Karpas-422 (cell line): ENCODE measurements around the gene ARRB2. TPM values are rescaled to one million over a fixed set of nuclear protein-coding genes. Genes with fewer than 3 reads are reported as not detected.

ENCODE experiments used
- DNase-seq: peaks from one replicate; pipeline ENCODE4 v3.0.0-alpha.2; 2015
- H2AFZ ChIP-seq: fragments of 200-600 bp; sonication (generic); 2 replicates; pipeline ENCODE4 v1.6.1; 2014; ENCODE audit warnings: antibody characterized with exemption, low read length, mixed read lengths
- H3K27ac ChIP-seq: fragments of 200-600 bp; sonication (generic); 2 replicates; pipeline ENCODE4 v1.5.1; 2014; ENCODE audit warnings: mild to moderate bottlenecking, low read length, moderate library complexity
- H3K27me3 ChIP-seq: fragments of 200-600 bp; sonication (generic); 2 replicates; pipeline ENCODE4 v1.6.1; 2014; ENCODE audit warnings: low read length, mixed read lengths
- H3K36me3 ChIP-seq: fragments of 200-600 bp; sonication (generic); 2 replicates; pipeline ENCODE4 v1.6.1; 2014; ENCODE audit warnings: low read length, mixed read lengths; ENCODE audit not compliant: insufficient read depth
- H3K4me1 ChIP-seq: fragments of 200-600 bp; sonication (generic); 2 replicates; pipeline ENCODE4 v1.6.1; 2014; ENCODE audit warnings: mild to moderate bottlenecking, low read length, mixed read lengths
- H3K4me2 ChIP-seq: fragments of 200-600 bp; sonication (generic); 2 replicates; pipeline ENCODE4 v1.6.1; 2014; ENCODE audit warnings: low read length, low read depth, mild to moderate bottlenecking; ENCODE audit not compliant: poor library complexity, severe bottlenecking
- H3K4me3 ChIP-seq: fragments of 200-600 bp; sonication (generic); 2 replicates; pipeline ENCODE4 v1.5.1; 2014; ENCODE audit warnings: mild to moderate bottlenecking, antibody characterized with exemption, low read length, mixed read lengths
- H3K79me2 ChIP-seq: fragments of 200-600 bp; sonication (generic); 2 replicates; pipeline ENCODE4 v1.6.1; 2014; ENCODE audit warnings: mild to moderate bottlenecking, low read length, mixed read lengths
- H3K9ac ChIP-seq: fragments of 200-600 bp; sonication (generic); 2 replicates; pipeline ENCODE4 v1.6.0; 2014; ENCODE audit warnings: low read length
- H3K9me2 ChIP-seq: fragments of 200-600 bp; sonication (generic), shearing (Covaris generic); replicated peaks from 2 replicates; pipeline ENCODE4 v1.6.0; 2014; ENCODE audit warnings: mild to moderate bottlenecking, low read length, moderate library complexity; ENCODE audit not compliant: insufficient read depth
- H3K9me3 ChIP-seq: fragments of 300-700, 200-600 bp; sonication (generic); 2 replicates; pipeline ENCODE4 v1.6.1; 2014; ENCODE audit warnings: low read length, mixed read lengths
- H4K20me1 ChIP-seq: fragments of 200-600 bp; sonication (generic); 2 replicates; pipeline ENCODE4 v1.6.1; 2014; ENCODE audit warnings: mild to moderate bottlenecking, antibody characterized with exemption, low read length, low read depth; ENCODE audit not compliant: insufficient read depth
- total RNA-seq: library from RNA; depleted of rRNA; stranded (reverse); fragments of >200 nt; shearing (Covaris generic); gene quantifications from 2 replicates; pipeline ENCODE4 v1.2.3, GENCODE V29; 2014; ENCODE audit warnings: low replicate concordance

Gene ARRB2
- total RNA-seq, 1 experiment from 2014 or later: 19.1 TPM

GRCh38 chr17:4722678-4723240, 12.3 kb downstream of the ARRB2 start:
- no peaks in the 10 kb centered on the region for H3K9me3 ChIP-seq
- H3K79me2 ChIP-seq: no peaks in the 10 kb centered on the region
- no peak overlapping the region for H3K9ac ChIP-seq
- H3K27me3 ChIP-seq: no peaks in the 10 kb centered on the region
- H3K36me3 ChIP-seq: no peaks in the 10 kb centered on the region
- no peaks in the 10 kb centered on the region for H3K4me1 ChIP-seq
- DNase-seq: no peak
- no peak overlapping the region for H3K27ac ChIP-seq
- no peak overlapping the region for H3K4me2 ChIP-seq
- no peak overlapping the region for H2AFZ ChIP-seq
- H3K9me2 ChIP-seq: no peaks in the 10 kb centered on the region
- no peak overlapping the region for H3K4me3 ChIP-seq
- H4K20me1 ChIP-seq: no peaks in the 10 kb centered on the region

DNA sequence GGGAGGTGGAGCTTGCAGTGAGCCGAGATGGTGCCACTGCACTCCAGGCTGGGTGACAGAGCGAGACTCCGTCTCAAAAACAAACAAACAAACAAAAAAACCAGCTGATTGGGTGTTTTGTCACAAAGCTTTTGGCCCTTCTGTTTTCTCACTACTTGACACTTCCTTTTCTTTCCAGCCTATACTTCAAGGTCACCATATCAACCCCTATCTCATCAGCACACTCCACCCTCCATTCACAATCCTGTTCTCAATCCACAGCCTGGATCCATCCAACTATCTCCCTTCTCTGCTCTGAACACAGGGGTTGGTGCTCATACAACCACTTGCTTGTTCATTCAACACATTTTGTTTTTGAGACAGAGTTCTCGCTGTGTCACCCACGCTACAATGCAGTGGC, 14.2 kb downstream of the ARRB2 start:
- H3K36me3 ChIP-seq: no peaks in the 10 kb centered on the region
- H3K27me3 ChIP-seq: no peaks in the 10 kb centered on the region
- no peaks in the 10 kb centered on the region for H3K79me2 ChIP-seq
- H3K9ac ChIP-seq: no peak overlapping the region
- no peaks in the 10 kb centered on the region for H4K20me1 ChIP-seq
- no peaks in the 10 kb centered on the region for H3K9me2 ChIP-seq
- no peak overlapping the region for H2AFZ ChIP-seq
- no peak overlapping the region for H3K27ac ChIP-seq
- no peak for DNase-seq
- H3K4me1 ChIP-seq: no peaks in the 10 kb centered on the region
- H3K4me3 ChIP-seq: no peak overlapping the region
- H3K9me3 ChIP-seq: no peaks in the 10 kb centered on the region
- H3K4me2 ChIP-seq: no peak overlapping the region

DNA sequence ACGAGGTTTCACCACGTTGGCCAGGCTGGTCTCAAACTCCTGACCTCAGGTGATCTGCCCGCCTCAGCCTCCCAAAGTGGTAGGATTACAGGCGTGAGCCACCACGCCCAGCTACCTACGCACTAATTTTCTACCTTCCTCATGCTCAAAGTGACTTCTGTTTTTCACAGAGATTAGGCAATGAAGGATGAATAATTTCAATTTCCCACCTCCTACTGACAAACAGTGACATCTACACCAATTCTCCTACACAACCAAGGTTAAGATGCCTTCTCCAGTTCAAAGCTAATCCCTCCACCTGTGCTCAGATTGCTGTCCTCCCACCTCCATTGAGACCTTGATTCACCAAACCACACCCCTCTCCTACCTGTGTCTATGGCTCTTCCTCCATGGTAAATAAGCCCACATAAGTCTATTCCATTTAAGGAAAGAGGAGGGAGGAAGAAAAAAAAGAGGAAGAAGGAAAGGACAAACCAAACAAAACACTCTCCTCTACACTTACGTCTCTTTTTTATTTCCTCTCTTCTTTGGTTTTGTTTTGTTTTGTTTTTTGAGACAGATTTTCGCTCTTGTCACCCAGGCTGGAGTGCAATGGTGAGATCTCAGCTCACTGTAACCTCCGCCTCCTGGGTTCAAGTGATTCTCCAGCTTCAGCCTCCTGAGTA, 15.3 kb downstream of the ARRB2 start:
- no peak overlapping the region for H2AFZ ChIP-seq
- no peaks in the 10 kb centered on the region for H3K36me3 ChIP-seq
- no peak overlapping the region for H3K27ac ChIP-seq
- no peaks in the 10 kb centered on the region for H3K9me3 ChIP-seq
- DNase-seq: no peak
- H3K27me3 ChIP-seq: no peaks in the 10 kb centered on the region
- peaks cover 3% of the 10 kb centered on the region for H3K4me1 ChIP-seq
- H3K4me2 ChIP-seq: no peak overlapping the region
- H3K9me2 ChIP-seq: no peaks in the 10 kb centered on the region
- H3K79me2 ChIP-seq: no peaks in the 10 kb centered on the region
- H3K4me3 ChIP-seq: no peak overlapping the region
- no peaks in the 10 kb centered on the region for H4K20me1 ChIP-seq
- H3K9ac ChIP-seq: no peak overlapping the region

DNA sequence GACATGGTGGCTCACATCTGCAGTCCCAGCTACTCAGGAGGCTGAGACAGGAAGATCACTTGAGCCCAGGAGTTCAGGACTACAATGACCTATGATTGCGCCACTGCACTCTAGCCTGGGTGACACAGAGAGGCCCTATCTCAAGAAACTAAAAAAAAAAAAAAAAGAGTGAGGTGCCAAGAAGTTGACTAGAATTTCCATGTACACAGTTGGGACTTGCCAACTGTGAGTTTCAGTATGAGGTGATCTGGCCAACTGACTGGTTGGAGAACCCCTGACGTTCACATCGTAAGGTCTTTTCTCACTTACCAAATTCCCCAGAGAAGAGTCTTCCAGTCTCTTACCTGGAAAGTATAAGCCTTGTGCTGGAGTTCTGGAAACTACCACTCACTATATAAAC, 17.7 kb downstream of the ARRB2 start:
- Histone ChIP-seq H3K9me2 (no peaks in the 10 kb centered on the region), H3K79me2 (peaks cover 3% of the 10 kb centered on the region; the same call in 1 of the 2 replicates), H3K4me2 (no peak overlapping the region), H3K27me3 (no peaks in the 10 kb centered on the region), H3K27ac (no peak overlapping the region), H3K9me3 (no peaks in the 10 kb centered on the region), H3K9ac (no peak overlapping the region), H3K4me3 (no peak overlapping the region), H3K4me1 (peaks cover 19% of the 10 kb centered on the region), H4K20me1 (no peaks in the 10 kb centered on the region), H2AFZ (no peak overlapping the region), H3K36me3 (peaks cover 2% of the 10 kb centered on the region; the same call in 1 of the 2 replicates)
- DNase-seq: no peak

- peaks cover 23% of the 10 kb centered on the region for H3K4me1 ChIP-seq
- no peaks in the 10 kb centered on the region for H3K27me3 ChIP-seq
- no peak overlapping the region for H3K4me3 ChIP-seq
- H3K9ac ChIP-seq: 0 out of 2 replicates have a peak overlapping the region, but pooled peaks have one; percentile 4
- DNase-seq: peak; percentile 72
- no peak overlapping the region for H2AFZ ChIP-seq
- H3K79me2 ChIP-seq: peaks cover 3% of the 10 kb centered on the region; the same call in 1 of the 2 replicates
- H4K20me1 ChIP-seq: no peaks in the 10 kb centered on the region
- H3K27ac ChIP-seq: no peak overlapping the region
- no peaks in the 10 kb centered on the region for H3K9me3 ChIP-seq
- no peaks in the 10 kb centered on the region for H3K9me2 ChIP-seq
- peak overlapping the region; percentile 96 for H3K4me2 ChIP-seq
- peaks cover 2% of the 10 kb centered on the region; the same call in 1 of the 2 replicates for H3K36me3 ChIP-seq
These were observed 22.7 kb downstream of the ARRB2 start for GRCh38 chr17:4733073-4733531.

DNA sequence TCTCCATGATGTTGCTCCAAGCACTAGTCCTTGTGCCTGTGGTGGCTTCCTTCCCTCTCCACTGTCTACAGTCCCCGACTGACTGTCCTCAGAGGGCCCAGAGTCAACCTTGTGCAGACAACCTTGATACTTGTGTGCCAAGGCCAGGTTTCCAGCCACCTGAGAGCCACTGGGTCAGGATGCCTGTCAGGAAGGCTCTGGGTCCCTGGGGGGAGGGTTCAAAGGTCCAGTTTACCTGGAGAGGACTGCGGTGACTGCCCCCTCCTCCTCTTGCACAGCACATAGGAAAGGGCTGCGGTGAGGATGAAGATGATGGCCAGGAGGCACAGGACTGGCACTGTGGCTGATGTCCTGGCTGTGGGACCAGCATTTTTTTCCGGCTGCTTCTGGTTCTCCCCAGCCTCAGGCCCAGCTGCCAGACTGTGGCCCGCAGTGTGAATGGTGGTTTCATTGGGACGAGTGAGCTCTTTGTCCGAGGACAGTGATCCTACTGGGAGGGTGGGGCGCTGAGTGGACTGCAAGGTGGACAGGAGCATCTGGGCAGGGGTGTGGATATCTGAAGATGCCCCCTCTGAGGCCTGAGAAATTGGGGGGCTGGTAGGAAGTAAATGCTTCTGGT, 24.5 kb downstream of the ARRB2 start:
- H4K20me1 ChIP-seq: no peaks in the 10 kb centered on the region
- H3K9me3 ChIP-seq: no peaks in the 10 kb centered on the region
- no peak for DNase-seq
- no peak overlapping the region for H3K4me2 ChIP-seq
- H3K36me3 ChIP-seq: peaks cover 2% of the 10 kb centered on the region; the same call in 1 of the 2 replicates
- peaks cover 4% of the 10 kb centered on the region; the same call in 1 of the 2 replicates for H3K27me3 ChIP-seq
- peaks cover 34% of the 10 kb centered on the region for H3K4me1 ChIP-seq
- no peak overlapping the region for H3K4me3 ChIP-seq
- no peak overlapping the region for H2AFZ ChIP-seq
- no peaks in the 10 kb centered on the region for H3K9me2 ChIP-seq
- H3K27ac ChIP-seq: no peak overlapping the region
- H3K79me2 ChIP-seq: peaks cover 3% of the 10 kb centered on the region; the same call in 1 of the 2 replicates
- no peak overlapping the region for H3K9ac ChIP-seq

DNA sequence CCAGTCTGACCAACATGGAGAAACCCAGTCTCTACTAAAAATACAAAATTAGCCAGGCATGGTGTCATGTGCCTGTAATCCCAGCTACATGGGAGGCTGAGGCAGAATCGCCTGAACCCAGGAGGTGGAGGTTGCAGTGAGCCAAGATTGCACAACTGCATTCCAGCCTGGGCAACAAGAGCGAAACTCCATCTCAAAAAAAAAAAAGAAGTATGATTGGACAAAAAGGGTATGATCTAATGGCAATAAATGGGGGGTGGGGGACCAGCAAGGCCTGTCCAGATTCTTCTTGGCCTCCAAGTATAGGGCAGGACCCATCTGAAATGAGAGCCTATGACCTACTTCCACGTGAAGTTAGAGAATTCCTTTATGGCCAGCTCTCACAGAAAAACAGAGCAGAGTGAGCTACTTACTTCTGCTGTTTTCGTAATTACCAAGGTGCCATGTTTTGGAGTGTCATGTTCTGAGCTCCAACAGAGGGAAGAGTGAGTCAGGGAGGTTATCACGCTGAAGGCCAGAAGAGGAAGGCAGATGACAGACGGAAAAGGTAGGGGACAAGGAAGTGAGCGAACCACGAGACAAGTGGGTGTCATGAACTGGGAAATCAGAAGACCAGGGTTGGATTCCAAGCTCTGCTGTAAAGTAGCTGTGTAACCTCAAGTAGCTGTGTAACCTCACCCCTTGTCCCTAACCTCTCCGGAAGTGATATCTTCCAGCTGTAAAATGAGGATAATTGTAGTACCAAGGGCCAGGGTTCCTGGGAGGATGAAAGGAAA, 25.6 kb downstream of the ARRB2 start:
- Histone ChIP-seq H3K9ac (no peak overlapping the region), H3K27ac (no peak overlapping the region), H2AFZ (no peak overlapping the region), H4K20me1 (no peaks in the 10 kb centered on the region), H3K9me2 (no peaks in the 10 kb centered on the region), H3K79me2 (peaks cover 3% of the 10 kb centered on the region; the same call in 1 of the 2 replicates), H3K4me3 (no peak overlapping the region), H3K4me2 (no peak overlapping the region), H3K9me3 (no peaks in the 10 kb centered on the region), H3K4me1 (peaks cover 32% of the 10 kb centered on the region), H3K36me3 (peaks cover 2% of the 10 kb centered on the region; the same call in 1 of the 2 replicates), H3K27me3 (peaks cover 4% of the 10 kb centered on the region; the same call in 1 of the 2 replicates)
- no peak for DNase-seq
